ENCODE results near the gene UBE2J2. TPM values are rescaled to one million over a fixed set of nuclear protein-coding genes. Genes with fewer than 3 reads are reported as not detected.

The UBE2J2 gene
- total and polyA plus RNA-seq, 2 of the 13 experiments (the other 11 are each of a cell fraction or from before 2014, with no cell fraction given): 25.4 to 29.4 TPM

DNA sequence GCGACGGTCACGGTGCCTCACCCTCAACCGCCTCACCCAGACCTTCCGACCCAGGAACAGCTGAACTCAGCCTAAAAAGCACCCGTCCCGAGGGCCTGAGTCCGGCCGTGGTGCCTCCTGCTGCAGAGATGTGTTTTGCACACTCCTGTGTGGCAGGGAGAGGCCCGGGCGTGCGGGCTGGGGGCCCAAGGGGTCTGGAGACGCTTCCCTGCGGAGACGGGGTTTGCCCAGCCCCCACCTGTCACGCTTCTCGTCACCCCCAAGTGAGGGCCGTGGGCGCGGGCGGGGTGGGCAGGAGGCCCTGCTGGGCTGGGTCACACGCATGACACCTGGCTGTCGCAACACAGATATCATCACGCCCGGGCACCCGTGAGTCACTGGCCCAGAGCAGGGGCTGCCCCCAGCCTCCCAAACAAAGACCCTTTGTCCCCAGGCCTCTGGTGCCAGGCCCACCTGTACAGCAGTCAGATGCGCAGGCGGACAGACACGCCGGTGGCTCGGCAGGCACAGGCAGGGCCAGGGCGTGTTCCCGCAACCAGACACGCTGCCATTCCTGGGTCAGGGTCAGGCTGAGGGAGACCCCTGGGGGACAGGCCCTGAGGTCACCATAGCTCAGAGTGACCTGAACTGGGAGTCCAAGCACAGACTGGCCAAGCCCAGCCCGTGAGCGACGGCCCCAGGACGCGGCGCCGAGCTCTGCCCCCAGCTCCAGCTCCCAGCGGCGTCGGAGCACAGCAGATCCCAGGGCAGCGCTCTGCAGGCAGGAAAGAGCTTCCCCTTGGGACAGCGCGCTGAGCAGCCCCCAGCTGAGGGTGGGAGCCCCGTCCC is 35.6 kb downstream of the UBE2J2 start (continued):
- TF ChIP-seq THAP11 (CRISPR knock-in tag; IDR thresholded peaks at IDR 0.05) (peak; percentile 53; the same call in 1 of the 2 replicates), ZNF672 (CRISPR knock-in tag; IDR thresholded peaks at IDR 0.05) (no peak), NPAS2 (CRISPR knock-in tag; IDR thresholded peaks at IDR 0.05; ENCODE audit: borderline replicate concordance) (no peak), GLI4 (CRISPR knock-in tag; IDR thresholded peaks at IDR 0.05; ENCODE audit: borderline replicate concordance) (0 out of 2 replicates have a peak, but pooled peaks have one; percentile 22), SMAD9 (CRISPR knock-in tag; IDR thresholded peaks at IDR 0.05) (no peak), NFATC3 (CRISPR knock-in tag; IDR thresholded peaks at IDR 0.05) (no peak), CENPX (CRISPR knock-in tag; IDR thresholded peaks at IDR 0.05) (no peak), SP5 (CRISPR knock-in tag; IDR thresholded peaks at IDR 0.05; ENCODE audit: borderline replicate concordance, low read depth) (peak; percentile 50), SIN3A (IDR thresholded peaks at IDR 0.05; ENCODE audit: borderline replicate concordance, low read depth, low read length) (peak; percentile 62; the same call in 1 of the 2 replicates), ZNF484 (CRISPR knock-in tag; IDR thresholded peaks at IDR 0.05; ENCODE audit: borderline replicate concordance, low read depth) (no peak), SRSF1 (optimal IDR thresholded peaks at IDR 0.05; ENCODE audit: low read depth, low read length) (no peak), ZNF589 (CRISPR knock-in tag; conservative IDR thresholded peaks at IDR 0.05) (peak; percentile 82; the same call in 1 of the 2 replicates), CREM (IDR thresholded peaks at IDR 0.05) (no peak; the same call in 1 of the 2 replicates), CREM (CRISPR knock-in tag; IDR thresholded peaks at IDR 0.05) (no peak), ELF4 (CRISPR knock-in tag; IDR thresholded peaks at IDR 0.05; ENCODE audit: borderline replicate concordance) (no peak), RARG (CRISPR knock-in tag; IDR thresholded peaks at IDR 0.05; ENCODE audit: low read depth) (no peak), ZNF510 (CRISPR knock-in tag; IDR thresholded peaks at IDR 0.05; ENCODE audit: low read depth) (no peak), ZNF790 (CRISPR knock-in tag; IDR thresholded peaks at IDR 0.05; ENCODE audit: borderline replicate concordance) (peak; percentile 16; the same call in 1 of the 2 replicates), NAIF1 (CRISPR knock-in tag; IDR thresholded peaks at IDR 0.05; ENCODE audit: borderline replicate concordance) (no peak)
- TF ChIP-seq, protein P1, sequence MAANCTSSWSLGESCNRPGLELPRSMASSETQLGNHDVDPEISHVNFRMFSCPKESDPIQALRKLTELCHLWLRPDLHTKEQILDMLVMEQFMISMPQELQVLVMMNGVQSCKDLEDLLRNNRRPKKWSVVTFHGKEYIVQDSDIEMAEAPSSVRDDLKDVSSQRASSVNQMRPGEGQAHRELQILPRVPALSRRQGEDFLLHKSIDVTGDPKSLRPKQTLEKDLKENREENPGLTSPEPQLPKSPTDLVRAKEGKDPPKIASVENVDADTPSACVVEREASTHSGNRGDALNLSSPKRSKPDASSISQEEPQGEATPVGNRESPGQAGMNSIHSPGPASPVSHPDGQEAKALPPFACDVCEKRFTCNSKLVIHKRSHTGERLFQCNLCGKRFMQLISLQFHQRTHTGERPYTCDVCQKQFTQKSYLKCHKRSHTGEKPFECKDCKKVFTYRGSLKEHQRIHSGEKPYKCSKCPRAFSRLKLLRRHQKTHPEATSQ (CRISPR knock-in tag; IDR thresholded peaks at IDR 0.05; ENCODE audit: borderline replicate concordance): no peak
- TF ChIP-seq, protein P2, sequence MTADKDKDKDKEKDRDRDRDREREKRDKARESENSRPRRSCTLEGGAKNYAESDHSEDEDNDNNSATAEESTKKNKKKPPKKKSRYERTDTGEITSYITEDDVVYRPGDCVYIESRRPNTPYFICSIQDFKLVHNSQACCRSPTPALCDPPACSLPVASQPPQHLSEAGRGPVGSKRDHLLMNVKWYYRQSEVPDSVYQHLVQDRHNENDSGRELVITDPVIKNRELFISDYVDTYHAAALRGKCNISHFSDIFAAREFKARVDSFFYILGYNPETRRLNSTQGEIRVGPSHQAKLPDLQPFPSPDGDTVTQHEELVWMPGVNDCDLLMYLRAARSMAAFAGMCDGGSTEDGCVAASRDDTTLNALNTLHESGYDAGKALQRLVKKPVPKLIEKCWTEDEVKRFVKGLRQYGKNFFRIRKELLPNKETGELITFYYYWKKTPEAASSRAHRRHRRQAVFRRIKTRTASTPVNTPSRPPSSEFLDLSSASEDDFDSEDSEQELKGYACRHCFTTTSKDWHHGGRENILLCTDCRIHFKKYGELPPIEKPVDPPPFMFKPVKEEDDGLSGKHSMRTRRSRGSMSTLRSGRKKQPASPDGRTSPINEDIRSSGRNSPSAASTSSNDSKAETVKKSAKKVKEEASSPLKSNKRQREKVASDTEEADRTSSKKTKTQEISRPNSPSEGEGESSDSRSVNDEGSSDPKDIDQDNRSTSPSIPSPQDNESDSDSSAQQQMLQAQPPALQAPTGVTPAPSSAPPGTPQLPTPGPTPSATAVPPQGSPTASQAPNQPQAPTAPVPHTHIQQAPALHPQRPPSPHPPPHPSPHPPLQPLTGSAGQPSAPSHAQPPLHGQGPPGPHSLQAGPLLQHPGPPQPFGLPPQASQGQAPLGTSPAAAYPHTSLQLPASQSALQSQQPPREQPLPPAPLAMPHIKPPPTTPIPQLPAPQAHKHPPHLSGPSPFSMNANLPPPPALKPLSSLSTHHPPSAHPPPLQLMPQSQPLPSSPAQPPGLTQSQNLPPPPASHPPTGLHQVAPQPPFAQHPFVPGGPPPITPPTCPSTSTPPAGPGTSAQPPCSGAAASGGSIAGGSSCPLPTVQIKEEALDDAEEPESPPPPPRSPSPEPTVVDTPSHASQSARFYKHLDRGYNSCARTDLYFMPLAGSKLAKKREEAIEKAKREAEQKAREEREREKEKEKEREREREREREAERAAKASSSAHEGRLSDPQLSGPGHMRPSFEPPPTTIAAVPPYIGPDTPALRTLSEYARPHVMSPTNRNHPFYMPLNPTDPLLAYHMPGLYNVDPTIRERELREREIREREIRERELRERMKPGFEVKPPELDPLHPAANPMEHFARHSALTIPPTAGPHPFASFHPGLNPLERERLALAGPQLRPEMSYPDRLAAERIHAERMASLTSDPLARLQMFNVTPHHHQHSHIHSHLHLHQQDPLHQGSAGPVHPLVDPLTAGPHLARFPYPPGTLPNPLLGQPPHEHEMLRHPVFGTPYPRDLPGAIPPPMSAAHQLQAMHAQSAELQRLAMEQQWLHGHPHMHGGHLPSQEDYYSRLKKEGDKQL (CRISPR knock-in tag; IDR thresholded peaks at IDR 0.05; ENCODE audit: low read depth): 0 out of 2 replicates have a peak, but pooled peaks have one; percentile 51
- TF ChIP-seq, protein P3, sequence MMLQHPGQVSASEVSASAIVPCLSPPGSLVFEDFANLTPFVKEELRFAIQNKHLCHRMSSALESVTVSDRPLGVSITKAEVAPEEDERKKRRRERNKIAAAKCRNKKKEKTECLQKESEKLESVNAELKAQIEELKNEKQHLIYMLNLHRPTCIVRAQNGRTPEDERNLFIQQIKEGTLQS (CRISPR knock-in tag; IDR thresholded peaks at IDR 0.05): peak; percentile 77

Measured in HepG2 (cell line).